Heart right ventricle (tissue), 16 donors: ENCODE data around the gene FAM222A. TPM values are rescaled to one million over a fixed set of nuclear protein-coding genes. Genes with fewer than 3 reads are reported as not detected.

ENCODE experiments used
- ATAC-seq, 8 donors: fragments of 200-7000 bp; cut with Tn5 transposase; one replicate each; pipeline ENCODE4 v1.9.1; 2020; ENCODE audit warnings: mild to moderate bottlenecking in 8 of 8, moderate library complexity in 8 of 8, moderate number of reproducible peaks in 1 of 8
- DNase-seq, 2 donors: peaks; one replicate each; pipeline ENCODE4 v3.0.0-alpha.2; 2020
- H3K27ac ChIP-seq, 10 donors: fragments of 200-600 bp; sonication (generic) in 2 of 10; one replicate each; pipeline versions ENCODE4 v1.5.0 to v1.8.0; 2020 to 2022; ENCODE audit warnings: mild to moderate bottlenecking in 3 of 10
- H3K27me3 ChIP-seq, 7 donors: fragments of 200-600 bp; one replicate each; pipeline ENCODE4 v1.8.0; 2021 to 2022; ENCODE audit warnings: mild to moderate bottlenecking in 2 of 7
- H3K36me3 ChIP-seq, 9 donors: fragments of 200-600 bp; sonication (generic) in 1 of 9; one replicate each; pipeline versions ENCODE4 v1.5.0 to v1.8.0; 2020 to 2022; ENCODE audit warnings: mild to moderate bottlenecking in 2 of 9
- H3K4me1 ChIP-seq, 9 donors: fragments of 200-600 bp; sonication (generic) in 1 of 9; one replicate each; pipeline versions ENCODE4 v1.5.0 to v1.8.0; 2020 to 2022; ENCODE audit warnings: mild to moderate bottlenecking in 4 of 9
- H3K4me3 ChIP-seq, 10 donors: fragments of 200-600 bp; sonication (generic) in 2 of 10; one replicate each; pipeline versions ENCODE4 v1.5.0 to v1.8.0; 2020 to 2022; ENCODE audit warnings: mild to moderate bottlenecking in 7 of 10, moderate library complexity in 2 of 10
- H3K9me3 ChIP-seq, 11 donors: fragments of 200-600 bp in 10 of 11; sonication (generic) in 2 of 11; one replicate each; pipeline versions ENCODE4 v1.5.0 to v1.8.0; 2013 to 2022; ENCODE audit warnings: mild to moderate bottlenecking in 2 of 11, control low read depth in 1 of 11, moderate library complexity in 1 of 11
- CTCF ChIP-seq, 9 donors: fragments of 200-600 bp; sonication (generic) in 2 of 9; IDR thresholded peaks; one replicate each; pipeline versions ENCODE4 v1.5.0 to v1.8.0; 2021 to 2022; ENCODE audit warnings: antibody characterized with exemption in 9 of 9, mild to moderate bottlenecking in 5 of 9, moderate library complexity in 1 of 9
- WGBS, 2 donors: extraction: QIAGEN DNeasy Blood & Tissue Kit; methylation state at CpG; one replicate each; pipeline ENCODE4 v1.1.7; 2013; ENCODE audit warnings: inconsistent platforms in 1 of 2; 5-methylcytosine and 5-hydroxymethylcytosine counted together
- intact Hi-C, 10 donors: fragments of 100-400 bp; cut with DNase I; formaldehyde crosslinking; loops; one replicate each; pipeline versions ENCODE4 v1.11.1 to v1.14.2; 2022
- polyA plus RNA-seq, 2 donors: library from polyadenylated mRNA; stranded (reverse); fragments of 200-250 nt; gene quantifications; one replicate each; pipeline ENCODE4 v1.2.3, GENCODE V29; 2013
- total RNA-seq, 10 donors: library from RNA; stranded (reverse); fragmentation: NEBNext Ultra II Directional in 3 of 10; extraction: Animal tissue kit (Norgen Biotek cat#: 25700) in 3 of 10; gene quantifications; one replicate each; pipeline versions ENCODE4 v1.2.1 to v1.2.4, GENCODE V29; 2021 to 2023
- donor health status: Arrhythmogenic right ventricular cardiomyopathy.
- donor health status: ischemic (EF 13 %, LVEDD 7.1; RV severe dilation, severe dysfunction).
- donor health status: healthy with polysubstance abuse.
- donor health status: DM: no; HTN: yes; CAD: no.
- donor health status: DM: no; HTN: no; CAD: no.
- donor health status: ischemic (EF 25% LVEDD 6.9; RV normal size, moderate dysfunction).
- donor health status: ischemic (EF 25% LVEDD 5.7; RV mildly dilated, moderate dysfunction).
- donor health status: healthy.
- donor health status: DM: yes; HTN: yes; CAD: no.
- donor health status: Ischemic cardiomyopathy.
- donor health status: ischemic (EF 35%, LVEDD 5.7; RV mildly dilated, moderate dysfunction).
- donor health status: nonischemic (EF 11% LVEDD 7.7; RV severe dilation, severe dysfunction).
- donor health status: DM: yes; HTN: yes; CAD: no.
- donor health status: PGD.
- donor health status: ischemic (EF 29% LVEDD 5.4; RV normal size, mild dysfunction).
- donor health status: nonischemic (EF 23%, LVEDD 6.1; RV moderate dilation, normal function).

Gene FAM222A
- total and polyA plus RNA-seq, 12 donors, result 2.7 to 26.0 (median 7.0) TPM

- Histone ChIP-seq H3K9me3 (no peaks in the 10 kb centered on the region), H3K4me3 (no peak overlapping the region), H3K36me3 (no peaks in the 10 kb centered on the region), H3K27me3 (peaks cover 0 to 41% (median 0%) of the 10 kb centered on the region in 7 donors), H3K27ac (peak overlapping the region; percentile 74 to 94 (median 88)), H3K4me1 (peaks cover 10 to 89% (median 53%) of the 10 kb centered on the region in 9 donors)
- TF ChIP-seq CTCF (IDR thresholded peaks at IDR 0.05), result no peak
- ATAC-seq (peak; percentile 14 to 55 (median 42)), DNase-seq (peak; percentile 48 to 68)
- intact Hi-C loops, result loop anchor here in 1 of 10 donors (5.0 kb wide), 2 partner anchors 37 to 203 kb away; no protein-coding TSS in a partner anchor
- 29 to 31% methylated on average over 12 of the region's 12 CpGs for WGBS, 2 donors
Observed at GRCh38 chr12:109720152-109720856, 6.7 kb downstream of the FAM222A start.

GRCh38 chr12:109720857-109721189, 7.2 kb downstream of the FAM222A start:
- DNase-seq (no peak), ATAC-seq (no peak)
- no peak for TF ChIP-seq CTCF (IDR thresholded peaks at IDR 0.05)
- Histone ChIP-seq H3K27ac (peak overlapping the region; percentile 74 to 94 (median 88)), H3K4me3 (no peak overlapping the region), H3K4me1 (peaks cover 10 to 84% (median 50%) of the 10 kb centered on the region in 9 donors), H3K27me3 (peaks cover 0 to 36% (median 0%) of the 10 kb centered on the region in 7 donors), H3K9me3 (no peaks in the 10 kb centered on the region), H3K36me3 (no peaks in the 10 kb centered on the region)
- intact Hi-C loops, result loop anchor here in 1 of 10 donors (5.0 kb wide), 2 partner anchors 36 to 204 kb away; no protein-coding TSS in a partner anchor
- 27 to 32% methylated on average over 1 of the region's 1 CpG for WGBS, 2 donors

- Histone ChIP-seq H3K27ac (peak overlapping the region; percentile 74 to 94 (median 88)), H3K9me3 (no peaks in the 10 kb centered on the region), H3K36me3 (no peaks in the 10 kb centered on the region), H3K27me3 (peaks cover 0 to 31% (median 0%) of the 10 kb centered on the region in 7 donors), H3K4me1 (peaks cover 10 to 79% (median 50%) of the 10 kb centered on the region in 9 donors), H3K4me3 (no peak overlapping the region)
- ATAC-seq, result peak in 7 of 8 donors; percentile 19 to 70 (median 48)
- peak; percentile 56 to 66 for DNase-seq
- intact Hi-C loops, result loop anchor here in 1 of 10 donors (5.0 kb wide), 2 partner anchors 36 to 204 kb away; no protein-coding TSS in a partner anchor
- no peak for TF ChIP-seq CTCF (IDR thresholded peaks at IDR 0.05)
- WGBS, 2 donors, result 64 to 69% methylated on average over 10 of the region's 10 CpGs
Observed at GRCh38 chr12:109721276-109721675, 7.7 kb downstream of the FAM222A start.

GRCh38 chr12:109722022-109722720, 8.5 kb downstream of the FAM222A start:
- peaks cover 10 to 76% (median 50%) of the 10 kb centered on the region in 9 donors for H3K4me1 ChIP-seq
- ATAC-seq, result peak in 1 of 8 donors; percentile 5
- intact Hi-C loops, result loop anchor here in 1 of 10 donors (5.0 kb wide), 2 partner anchors 35 to 205 kb away; no protein-coding TSS in a partner anchor

More at GRCh38 chr12:109722022-109722720, 8.5 kb downstream of the FAM222A start:
- DNase-seq, result no peak
- Histone ChIP-seq H3K9me3 (no peaks in the 10 kb centered on the region), H3K36me3 (no peaks in the 10 kb centered on the region), H3K4me3 (no peak overlapping the region), H3K27ac (peak overlapping the region in 9 of 10 donors; percentile 74 to 94 (median 88)), H3K27me3 (peaks cover 0 to 23% (median 0%) of the 10 kb centered on the region in 7 donors)
- TF ChIP-seq CTCF (IDR thresholded peaks at IDR 0.05), result no peak
- 64 to 65% methylated on average over 6 of the region's 6 CpGs for WGBS, 2 donors
